ENCODE measurements around the gene KLC4.

GRCh38 chr6:43037197-43037596 is 22.2 kb upstream of the KLC4 start:
- TF ChIP-seq ZBTB7A (IDR thresholded peaks at IDR 0.05; ENCODE audit: low read depth): no peak
- no peak for TF ChIP-seq REST (IDR thresholded peaks at IDR 0.05; ENCODE audit: low read depth)
- TF ChIP-seq RAD21 (IDR thresholded peaks at IDR 0.05; ENCODE audit: low read depth): no peak
- TF ChIP-seq, protein P1, sequence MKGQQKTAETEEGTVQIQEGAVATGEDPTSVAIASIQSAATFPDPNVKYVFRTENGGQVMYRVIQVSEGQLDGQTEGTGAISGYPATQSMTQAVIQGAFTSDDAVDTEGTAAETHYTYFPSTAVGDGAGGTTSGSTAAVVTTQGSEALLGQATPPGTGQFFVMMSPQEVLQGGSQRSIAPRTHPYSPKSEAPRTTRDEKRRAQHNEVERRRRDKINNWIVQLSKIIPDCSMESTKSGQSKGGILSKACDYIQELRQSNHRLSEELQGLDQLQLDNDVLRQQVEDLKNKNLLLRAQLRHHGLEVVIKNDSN (IDR thresholded peaks at IDR 0.05): no peak
- no peak for TF ChIP-seq CEBPB (IDR thresholded peaks at IDR 0.05)
- no peak for TF ChIP-seq TCF12 (IDR thresholded peaks at IDR 0.05; ENCODE audit: low read depth)
- TF ChIP-seq CREB1 (IDR thresholded peaks at IDR 0.05; ENCODE audit: low read depth): no peak
